T-cell (primary cell): ENCODE measurements around the gene CHAD. TPM values are rescaled to one million over a fixed set of nuclear protein-coding genes. Genes with fewer than 3 reads are reported as not detected.

Experiments used
- ATAC-seq, 4 experiments: fragments of 200-7000 bp in 3 of 4; fragments of 150-1000 bp in 1 of 4; cut with Tn5 transposase; replicated peaks in 1 of 4; 1 replicate in 3 of 4; 2 replicates in 1 of 4; pipeline ENCODE4 v1.10.0; 2021; ENCODE audit warnings: moderate library complexity in 3 of 4, mild to moderate bottlenecking in 2 of 4, moderate number of reproducible peaks in 1 of 4
- CTCF ChIA-PET, 2 donors: fragments of 300-600 bp; sonication (Branson Sonifier 250); formaldehyde crosslinking; loops; one replicate each; lab custom pipeline; 2022; ENCODE audit warnings: antibody characterized with exemption in 2 of 2; lab: Charles Lee
- POLR2A ChIA-PET, 2 donors: fragments of 300-600 bp; sonication (Branson Sonifier 250); formaldehyde crosslinking; loops; one replicate each; lab custom pipeline; 2022; ENCODE audit warnings: antibody characterized with exemption in 2 of 2; lab: Charles Lee
- DNase-seq, 35 experiments: peaks; one replicate each; pipeline versions ENCODE4 v3.0.0 to v3.0.0-alpha.2; 2013 to 2023
- H3K27ac ChIP-seq: one replicate; pipeline ENCODE4 v1.5.1; 2013; ENCODE audit warnings: low read length
- H3K27me3 ChIP-seq, 2 experiments: replicated peaks in 1 of 2; 1 replicate in 1 of 2; 2 replicates in 1 of 2; pipeline versions ENCODE4 v1.6.1 to v1.7.0; 2013; ENCODE audit warnings: low read length in 1 of 2, mixed read lengths in 1 of 2; ENCODE audit not compliant: control insufficient read depth in 2 of 2, insufficient read depth in 2 of 2; ENCODE audit errors: extremely low read depth in 1 of 2
- H3K36me3 ChIP-seq, 2 donors: 1 replicate in 1 of 2; 2 replicates in 1 of 2; pipeline versions ENCODE4 v1.6.1 to v1.7.0; 2013; ENCODE audit warnings: low read length in 1 of 2; ENCODE audit not compliant: control insufficient read depth in 2 of 2, insufficient read depth in 1 of 2; ENCODE audit errors: extremely low read depth in 1 of 2
- H3K4me1 ChIP-seq, 2 experiments: 1 replicate in 1 of 2; 2 replicates in 1 of 2; pipeline versions ENCODE4 v1.6.1 to v1.7.0; 2013; ENCODE audit warnings: low read length in 2 of 2, mixed read lengths in 1 of 2; ENCODE audit not compliant: insufficient read depth in 2 of 2, control insufficient read depth in 1 of 2; ENCODE audit errors: extremely low read depth in 1 of 2
- H3K4me3 ChIP-seq, 2 donors: 1 replicate in 1 of 2; 2 replicates in 1 of 2; pipeline versions ENCODE4 v1.5.1 to v1.7.0; 2013; ENCODE audit warnings: mild to moderate bottlenecking in 2 of 2, low read length in 1 of 2, moderate library complexity in 1 of 2; ENCODE audit not compliant: control insufficient read depth in 1 of 2; ENCODE audit errors: extremely low read depth in 1 of 2
- H3K9me3 ChIP-seq: 2 replicates; pipeline ENCODE4 v1.7.0; 2013
- H3K27ac Mint-ChIP-seq, 2 donors: one replicate each; pipeline ENCODE4 v1.8.0; 2020 to 2021; ENCODE audit warnings: mild to moderate bottlenecking in 2 of 2, mixed read lengths in 2 of 2
- H3K27me3 Mint-ChIP-seq, 2 donors: one replicate each; pipeline ENCODE4 v1.8.0; 2021 to 2022; ENCODE audit warnings: mixed read lengths in 2 of 2
- H3K36me3 Mint-ChIP-seq: one replicate; pipeline ENCODE4 v1.8.0; 2021; ENCODE audit warnings: mixed read lengths
- H3K4me1 Mint-ChIP-seq, 3 donors: one replicate each; pipeline ENCODE4 v1.8.0; 2020 to 2022; ENCODE audit warnings: mixed read lengths in 3 of 3, mild to moderate bottlenecking in 1 of 3
- H3K4me3 Mint-ChIP-seq, 3 donors: one replicate each; pipeline ENCODE4 v1.8.0; 2020 to 2022; ENCODE audit warnings: mild to moderate bottlenecking in 3 of 3, mixed read lengths in 3 of 3, moderate library complexity in 3 of 3
- H3K9me3 Mint-ChIP-seq, 3 donors: one replicate each; pipeline ENCODE4 v1.8.0; 2020 to 2022; ENCODE audit warnings: mixed read lengths in 3 of 3
- WGBS: methylation state at CpG from one replicate; pipeline ENCODE4 v1.1.5; 2013; ENCODE audit warnings: missing lambda C conversion rate; ENCODE audit not compliant: insufficient coverage; 5-methylcytosine and 5-hydroxymethylcytosine counted together
- total RNA-seq, 35 experiments: library from RNA in 6 of 35; stranded (reverse) in 6 of 35; fragments of 120-200 nt in 1 of 35; gene quantifications; one replicate each; pipeline versions ENCODE4 v1.2.1 to v1.2.4 and lab custom pipeline; 2013 to 2026

CHAD gene
- total RNA-seq, 5 donors from 2014 or later (not counting 1 experiment from before 2014, with no cell fraction given), result not detected

- WGBS, result 73% methylated on average over 3 of the region's 3 CpGs
- POLR2A ChIA-PET, result no interaction called here
- H3K36me3 Mint-ChIP-seq, result peaks cover 13% of the 10 kb centered on the region
- H3K9me3 ChIP-seq, result no peaks in the 10 kb centered on the region
- no peak overlapping the region for H3K27ac ChIP-seq
- H3K36me3 ChIP-seq, result peaks cover 0 to 2% of the 10 kb centered on the region in 2 donors
- no peaks in the 10 kb centered on the region for H3K27me3 Mint-ChIP-seq
- no peaks in the 10 kb centered on the region for H3K9me3 Mint-ChIP-seq
- H3K4me1 Mint-ChIP-seq, result no peaks in the 10 kb centered on the region
- H3K27ac Mint-ChIP-seq, result no peak overlapping the region
- H3K4me3 Mint-ChIP-seq, result no peak overlapping the region
- CTCF ChIA-PET, result no interaction called here
- no peak for ATAC-seq
- no peaks in the 10 kb centered on the region for H3K4me1 ChIP-seq
- no peak for DNase-seq
- peaks cover 0 to 18% of the 10 kb centered on the region in 2 experiments for H3K27me3 ChIP-seq
- no peak overlapping the region for H3K4me3 ChIP-seq
Observed at GRCh38 chr17:50458270-50458669, 10.4 kb downstream of the CHAD start.

GRCh38 chr17:50457621-50458020, 11.1 kb downstream of the CHAD start:
- Mint-ChIP-seq H3K36me3 (peaks cover 13% of the 10 kb centered on the region), H3K27ac (no peak overlapping the region), H3K27me3 (no peaks in the 10 kb centered on the region), H3K9me3 (no peaks in the 10 kb centered on the region), H3K4me3 (no peak overlapping the region), H3K4me1 (no peaks in the 10 kb centered on the region)
- Histone ChIP-seq H3K36me3 (peaks cover 0 to 2% of the 10 kb centered on the region in 2 donors), H3K27me3 (peaks cover 0 to 16% of the 10 kb centered on the region in 2 experiments), H3K9me3 (no peaks in the 10 kb centered on the region), H3K4me1 (no peaks in the 10 kb centered on the region), H3K27ac (no peak overlapping the region), H3K4me3 (no peak overlapping the region)
- POLR2A ChIA-PET, result no interaction called here
- no peak for ATAC-seq
- CTCF ChIA-PET, result no interaction called here
- DNase-seq, result no peak
- WGBS, result 60% methylated on average over 1 of the region's 4 CpGs

- CTCF ChIA-PET, result no interaction called here
- H3K36me3 Mint-ChIP-seq, result peaks cover 13% of the 10 kb centered on the region
- 94% methylated on average over 3 of the region's 3 CpGs for WGBS
Observed at GRCh38 chr17:50453901-50454300, 14.8 kb downstream of the CHAD start.

GRCh38 chr17:50452630-50453300, 15.9 kb downstream of the CHAD start:
- CTCF ChIA-PET, result interaction anchor here in 1 of 2 donors (0.6 kb wide), 1 partner anchor 154 kb away, joined by 3 read pairs; no protein-coding TSS in a partner anchor
- no peaks in the 10 kb centered on the region for H3K4me1 ChIP-seq
- WGBS, result 89% methylated on average over 2 of the region's 10 CpGs
- H3K36me3 ChIP-seq, result peaks cover 0 to 2% of the 10 kb centered on the region in 2 donors
- no peak overlapping the region for H3K27ac ChIP-seq
- no peaks in the 10 kb centered on the region for H3K27me3 ChIP-seq
- no peaks in the 10 kb centered on the region for H3K9me3 Mint-ChIP-seq
- H3K27ac Mint-ChIP-seq, result no peak overlapping the region
- H3K27me3 Mint-ChIP-seq, result no peaks in the 10 kb centered on the region
- POLR2A ChIA-PET, result interaction anchor here in 1 of 2 donors (0.6 kb wide), 1 partner anchor 125 kb away, joined by 3 read pairs; no protein-coding TSS in a partner anchor
- ATAC-seq (no peak), DNase-seq (no peak)
- H3K4me3 ChIP-seq, result no peak overlapping the region
- H3K9me3 ChIP-seq, result no peaks in the 10 kb centered on the region
- H3K36me3 Mint-ChIP-seq, result peaks cover 13% of the 10 kb centered on the region
- H3K4me3 Mint-ChIP-seq, result no peak overlapping the region
- peaks cover 0 to 2% (median 0%) of the 10 kb centered on the region in 3 donors for H3K4me1 Mint-ChIP-seq

More at GRCh38 chr17:50453901-50454300, 14.8 kb downstream of the CHAD start:
- Histone ChIP-seq H3K9me3 (no peaks in the 10 kb centered on the region), H3K4me1 (no peaks in the 10 kb centered on the region), H3K27ac (no peak overlapping the region), H3K36me3 (peaks cover 0 to 2% of the 10 kb centered on the region in 2 donors), H3K27me3 (no peaks in the 10 kb centered on the region), H3K4me3 (no peak overlapping the region)
- POLR2A ChIA-PET, result no interaction called here
- DNase-seq (no peak), ATAC-seq (no peak)
- H3K27me3 Mint-ChIP-seq, result no peaks in the 10 kb centered on the region
- H3K4me1 Mint-ChIP-seq, result peaks cover 0 to 2% (median 0%) of the 10 kb centered on the region in 3 donors
- H3K27ac Mint-ChIP-seq, result no peak overlapping the region
- no peaks in the 10 kb centered on the region for H3K9me3 Mint-ChIP-seq
- no peak overlapping the region for H3K4me3 Mint-ChIP-seq

GRCh38 chr17:50451943-50452629, 16.6 kb downstream of the CHAD start:
- WGBS, result 77% methylated on average over 4 of the region's 7 CpGs
- ATAC-seq (no peak), DNase-seq (no peak)
- Histone ChIP-seq H3K27me3 (no peaks in the 10 kb centered on the region), H3K36me3 (peaks cover 0 to 2% of the 10 kb centered on the region in 2 donors), H3K9me3 (no peaks in the 10 kb centered on the region), H3K27ac (no peak overlapping the region), H3K4me1 (no peaks in the 10 kb centered on the region), H3K4me3 (no peak overlapping the region)
- H3K27ac Mint-ChIP-seq, result no peak overlapping the region
- CTCF ChIA-PET, result no interaction called here
- POLR2A ChIA-PET, result no interaction called here
- H3K9me3 Mint-ChIP-seq, result no peaks in the 10 kb centered on the region
- H3K36me3 Mint-ChIP-seq, result peaks cover 13% of the 10 kb centered on the region
- no peaks in the 10 kb centered on the region for H3K27me3 Mint-ChIP-seq
- H3K4me1 Mint-ChIP-seq, result peaks cover 0 to 2% (median 0%) of the 10 kb centered on the region in 3 donors
- no peak overlapping the region for H3K4me3 Mint-ChIP-seq

- Mint-ChIP-seq H3K4me1 (peaks cover 0 to 2% (median 0%) of the 10 kb centered on the region in 3 donors), H3K27me3 (no peaks in the 10 kb centered on the region), H3K4me3 (no peak overlapping the region), H3K27ac (no peak overlapping the region), H3K9me3 (no peaks in the 10 kb centered on the region), H3K36me3 (peaks cover 6% of the 10 kb centered on the region)
- CTCF ChIA-PET, result no interaction called here
- POLR2A ChIA-PET, result no interaction called here
- Histone ChIP-seq H3K27me3 (no peaks in the 10 kb centered on the region), H3K36me3 (no peaks in the 10 kb centered on the region), H3K27ac (no peak overlapping the region), H3K4me1 (no peaks in the 10 kb centered on the region), H3K4me3 (no peak overlapping the region), H3K9me3 (no peaks in the 10 kb centered on the region)
- WGBS, result 78% methylated on average over 1 of the region's 2 CpGs
- ATAC-seq, result no peak
- DNase-seq, result no peak
Observed at GRCh38 chr17:50448643-50449042, 20.0 kb downstream of the CHAD start.
